HS-5 (cell line): ENCODE measurements around the gene GTF3C4.
"Not testable (repeated sequence)": the region's sequence is repeated elsewhere in the genome, so short reads cannot be mapped to it uniquely, and the experiment has no call there.

Experiments
- DNase-seq: peaks from one replicate; pipeline ENCODE4 v3.0.0-alpha.2; 2012; ENCODE audit warnings: low read depth

Gene GTF3C4

DNA sequence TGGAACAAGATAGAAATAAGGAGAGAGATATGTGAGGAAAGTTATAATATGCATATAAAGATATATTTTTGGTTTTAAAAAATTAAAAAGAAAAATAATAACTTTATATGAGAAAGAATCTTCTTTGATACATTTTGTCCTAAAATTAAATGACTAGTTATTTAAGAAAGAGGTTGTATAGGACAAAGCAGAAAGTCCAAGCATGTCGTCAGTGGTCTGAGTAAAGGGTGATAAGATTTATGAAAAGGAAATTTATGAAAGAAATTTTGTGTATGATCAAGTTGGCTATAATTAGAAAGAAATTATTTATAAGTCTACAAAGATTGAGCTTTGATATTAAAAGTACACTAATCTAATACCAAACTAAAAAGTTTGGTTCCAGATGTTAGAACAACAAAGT is 32.0 kb downstream of the GTF3C4 start:
- DNase-seq = no peak

GRCh38 chr9:132703336-132703735 is 33.1 kb downstream of the GTF3C4 start:
- DNase-seq = no peak

- DNase-seq = no peak
Observed at GRCh38 chr9:132708239-132708638, 38.0 kb downstream of the GTF3C4 start.

- DNase-seq = no peak
Observed at GRCh38 chr9:132708769-132709430, 38.6 kb downstream of the GTF3C4 start.

DNA sequence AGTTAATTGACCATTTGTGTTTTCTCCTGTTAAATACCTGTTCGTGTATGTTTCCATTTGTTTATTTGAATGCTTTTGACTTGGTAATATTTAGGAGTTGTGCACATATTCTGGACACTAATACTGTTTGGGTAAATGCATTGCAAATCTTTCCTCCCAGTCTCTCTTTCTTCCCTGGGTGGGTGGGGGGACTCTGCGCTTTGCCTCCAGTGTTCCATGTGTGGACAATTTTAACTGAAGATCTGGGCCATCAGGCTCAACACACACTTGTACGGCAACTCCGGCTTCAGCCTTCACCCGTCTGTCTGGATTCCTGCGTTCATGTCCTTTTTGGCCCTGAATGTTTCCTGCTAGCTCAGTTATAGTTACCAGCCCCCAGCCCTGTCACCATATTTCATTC is 40.1 kb downstream of the GTF3C4 start:
- DNase-seq = no peak

- DNase-seq = not testable (repeated sequence)
Observed at GRCh38 chr9:132711152-132711551, 40.9 kb downstream of the GTF3C4 start.

- DNase-seq = no peak
Observed at GRCh38 chr9:132711846-132712245, 41.6 kb downstream of the GTF3C4 start.

- no peak for DNase-seq
Observed at GRCh38 chr9:132712753-132713152, 42.5 kb downstream of the GTF3C4 start.

DNA sequence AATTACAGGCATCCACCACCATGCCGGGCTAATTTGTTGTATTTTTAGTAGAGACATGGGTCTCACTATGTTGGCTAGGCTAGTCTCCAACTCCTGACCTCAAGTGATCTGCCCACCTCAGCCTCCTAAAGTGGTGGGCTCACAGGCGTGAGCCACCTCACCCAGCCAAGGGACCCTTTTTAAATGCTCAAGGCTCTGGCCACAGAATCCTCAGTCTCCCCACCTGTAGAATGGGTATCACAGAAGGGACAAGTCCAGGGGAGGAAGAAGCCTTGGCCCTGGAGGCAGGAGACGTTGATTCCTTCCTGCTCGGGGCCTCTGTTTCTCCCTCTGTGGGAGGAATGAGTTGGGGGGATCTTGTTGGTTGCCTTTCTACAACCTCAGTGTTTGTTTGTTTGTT is 45.7 kb downstream of the GTF3C4 start:
- no peak for DNase-seq

DNA sequence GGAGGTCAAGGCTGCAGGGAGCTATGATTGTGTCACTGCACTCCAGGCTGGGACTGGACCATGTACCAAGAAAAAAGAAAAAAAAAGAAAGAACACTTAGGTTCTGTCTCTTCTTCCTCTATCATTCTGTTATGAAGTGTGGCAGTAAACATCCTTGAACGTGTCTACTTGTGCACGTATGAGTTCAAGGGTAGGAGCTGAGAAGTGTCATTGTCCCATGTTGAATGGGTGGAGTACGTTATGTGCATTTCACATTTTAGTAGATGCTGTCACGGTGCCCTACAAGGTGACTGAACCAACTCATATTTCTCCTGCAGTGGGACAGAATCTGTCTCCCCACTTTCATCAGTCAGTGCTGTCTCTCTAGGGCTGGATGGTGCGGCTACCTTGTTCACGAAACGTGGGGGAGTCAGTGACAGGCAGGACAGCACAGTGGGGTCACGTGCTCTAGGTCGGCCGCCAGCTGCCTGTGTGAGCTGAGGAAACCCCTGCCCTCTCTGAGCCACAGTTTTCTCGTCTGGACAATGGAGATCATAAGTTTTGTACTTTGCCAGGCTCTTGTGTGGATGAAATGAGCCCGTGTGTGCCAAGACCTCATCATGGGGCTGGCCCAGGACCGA is 47.2 kb downstream of the GTF3C4 start:
- DNase-seq = no peak

DNA sequence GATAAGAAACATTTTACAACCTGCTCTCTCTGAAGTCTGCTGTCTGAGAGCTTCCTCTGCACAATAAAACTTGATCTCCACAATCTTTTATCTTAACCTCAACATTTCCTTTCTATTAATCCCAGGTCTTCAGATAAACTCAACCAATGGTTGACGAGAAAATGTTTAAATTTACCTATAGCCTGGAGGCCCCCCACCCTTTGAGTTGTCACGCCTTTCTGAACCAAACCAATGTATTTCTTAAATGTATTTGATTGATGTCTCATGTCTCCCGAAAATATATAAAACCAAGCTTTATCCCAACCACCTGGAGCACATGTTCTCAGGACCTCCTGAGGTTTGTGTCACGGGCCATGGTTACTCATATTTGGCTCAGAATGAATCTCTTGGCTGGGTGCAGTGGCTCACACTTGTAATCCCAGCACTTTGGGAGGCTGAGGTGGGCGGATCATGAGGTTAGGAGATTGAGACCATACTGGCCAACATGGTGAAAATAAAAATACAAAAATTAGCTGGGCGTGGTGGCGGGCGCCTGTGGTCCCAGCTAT is 48.2 kb downstream of the GTF3C4 start:
- DNase-seq = not testable (repeated sequence)

GRCh38 chr9:132721661-132722060 is 51.4 kb downstream of the GTF3C4 start:
- DNase-seq = no peak

DNA sequence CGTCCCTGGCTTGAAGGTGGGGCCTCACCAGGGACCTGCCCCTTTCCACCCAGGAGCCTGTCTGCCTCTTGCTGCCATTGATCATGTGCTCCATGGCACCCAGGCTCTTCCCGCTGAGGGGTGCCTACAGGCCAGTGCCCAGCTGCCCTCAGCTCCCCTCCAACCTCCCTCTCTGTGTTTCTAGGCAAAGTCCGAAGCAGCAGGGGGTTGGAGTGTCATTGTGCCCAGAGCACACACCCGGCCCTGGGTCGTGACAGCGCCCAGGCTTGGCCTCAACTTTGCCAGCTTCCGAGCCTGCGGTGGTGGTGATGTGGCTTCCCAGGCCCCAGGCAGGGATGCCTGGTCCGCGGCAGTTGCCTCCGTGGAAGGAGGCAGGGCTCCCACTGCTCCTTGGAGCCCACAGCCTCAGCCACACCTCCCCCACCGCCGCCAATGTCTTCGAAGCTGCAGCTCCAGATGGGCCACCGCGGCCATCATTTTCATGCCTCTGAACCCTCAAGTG is 52.4 kb downstream of the GTF3C4 start:
- DNase-seq = no peak

DNA sequence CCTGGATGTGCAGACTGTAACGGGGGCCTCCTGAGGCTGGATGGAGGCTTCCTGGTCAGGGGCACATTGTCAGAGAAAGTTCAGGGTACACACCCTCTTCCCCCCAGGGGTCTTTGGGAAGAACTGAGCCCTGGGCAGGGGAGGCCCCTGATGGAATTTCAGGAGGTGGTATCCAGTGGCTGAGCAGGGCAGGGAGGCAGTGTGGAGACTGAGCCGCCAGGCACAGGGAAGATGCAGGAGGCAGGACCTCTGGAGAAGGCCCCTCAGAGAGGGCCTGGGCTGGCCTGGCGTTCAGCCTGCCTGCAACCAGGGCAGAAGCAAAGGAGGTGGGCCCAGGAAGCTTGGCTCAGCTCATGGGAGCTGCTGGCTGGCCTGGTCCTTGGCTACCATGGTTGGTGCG is 53.5 kb downstream of the GTF3C4 start:
- no peak for DNase-seq

- DNase-seq = no peak
Observed at GRCh38 chr9:132725306-132725705, 55.0 kb downstream of the GTF3C4 start.

- DNase-seq = no peak
Observed at GRCh38 chr9:132726576-132727130, 56.4 kb downstream of the GTF3C4 start.

GRCh38 chr9:132728071-132728470 is 57.8 kb downstream of the GTF3C4 start:
- DNase-seq = no peak

DNA sequence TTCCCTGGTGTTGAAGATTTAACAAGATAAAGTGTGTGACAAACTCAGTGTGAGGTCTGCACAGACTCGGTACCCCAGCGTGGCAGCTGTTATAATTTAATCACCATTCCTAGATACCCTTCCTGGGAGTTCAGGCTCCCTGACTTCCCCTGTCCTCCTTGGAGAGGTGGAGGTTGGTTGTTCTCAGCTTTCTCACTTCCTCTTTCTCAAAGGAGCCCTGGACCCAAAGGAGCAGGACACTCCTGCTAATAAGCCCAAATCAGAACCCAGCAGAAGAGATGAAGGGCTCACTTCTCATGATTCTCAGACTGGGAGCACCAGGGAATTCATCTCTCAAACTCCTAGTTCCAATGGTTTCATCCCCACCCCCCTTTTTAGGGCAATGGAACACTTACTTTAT is 58.2 kb downstream of the GTF3C4 start:
- no peak for DNase-seq

- no peak for DNase-seq
Observed at GRCh38 chr9:132729235-132729890, 59.1 kb downstream of the GTF3C4 start.

DNA sequence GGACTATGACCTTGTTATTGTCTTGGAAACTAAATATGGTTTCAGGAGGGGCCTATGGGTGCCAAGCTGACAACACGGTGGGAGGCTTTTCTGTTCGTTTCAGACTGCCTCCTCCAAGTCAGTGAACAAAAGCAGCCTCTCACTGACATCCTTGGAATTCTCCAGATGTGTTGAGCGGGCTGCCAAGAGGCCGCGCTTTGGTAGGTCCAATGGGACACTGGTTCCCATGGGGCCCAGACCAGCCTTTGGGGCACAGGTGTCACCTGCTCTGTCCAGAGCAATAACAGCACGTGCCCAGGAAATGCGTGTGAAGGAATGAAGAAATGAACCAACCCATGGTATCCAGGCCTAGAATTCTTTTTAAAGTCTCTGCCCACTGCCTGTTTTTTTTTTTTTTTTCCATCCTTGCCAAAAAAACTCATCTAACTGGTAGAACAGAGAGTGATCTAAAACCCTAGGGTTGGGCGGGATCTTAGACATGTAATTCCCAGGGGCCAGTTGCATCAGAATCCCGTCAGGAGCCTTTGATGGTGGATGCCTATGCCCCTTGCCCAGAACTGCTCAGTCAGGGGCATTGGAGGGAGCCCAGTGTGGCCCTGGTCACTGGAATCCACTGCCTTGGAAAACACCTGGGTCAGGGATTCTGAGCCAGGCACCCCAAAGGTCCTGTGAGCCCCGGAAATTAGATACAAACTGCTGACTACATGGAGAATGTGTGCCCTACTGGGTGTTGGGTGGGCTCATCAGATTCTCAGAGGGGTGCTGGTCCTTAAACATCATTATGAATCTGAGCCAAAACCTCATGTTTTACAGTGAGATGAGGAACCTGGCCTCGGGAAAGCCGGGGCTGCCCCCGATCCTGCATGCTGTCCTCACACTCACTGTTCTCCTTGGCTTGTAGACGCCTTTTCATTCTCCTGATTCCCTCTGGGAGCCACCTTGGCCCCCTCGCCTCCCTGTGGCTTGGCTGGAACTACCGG is 60.1 kb downstream of the GTF3C4 start:
- no peak for DNase-seq

- DNase-seq = no peak
Observed at GRCh38 chr9:132731230-132731629, 61.0 kb downstream of the GTF3C4 start.
